Thyroid gland (tissue), 4 donors: ENCODE data around the gene CELF4.

Source experiments
- CTCF ChIP-seq, 6 experiments: fragments of 200-600 bp in 3 of 6; fragments of 450-650 bp in 3 of 6; sonication (generic) in 3 of 6; IDR thresholded peaks; one replicate each; pipeline ENCODE4 v1.5.1; 2016 to 2019; ENCODE audit warnings: antibody characterized with exemption in 6 of 6, mild to moderate bottlenecking in 2 of 6, inconsistent platforms in 1 of 6, moderate library complexity in 1 of 6
- POLR2A ChIP-seq, 2 donors: fragments of 450-650 bp; IDR thresholded peaks; one replicate each; pipeline ENCODE4 v1.6.1; 2017; ENCODE audit warnings: antibody characterized with exemption in 2 of 2, mild to moderate bottlenecking in 2 of 2, moderate library complexity in 1 of 2

- no peak for TF ChIP-seq POLR2A (IDR thresholded peaks at IDR 0.05)
- no peak for TF ChIP-seq CTCF (IDR thresholded peaks at IDR 0.05)
Measured at GRCh38 chr18:37389041-37389440, 176.6 kb downstream of the CELF4 start.
